ENCODE data around the gene RENBP.

Gene RENBP

DNA sequence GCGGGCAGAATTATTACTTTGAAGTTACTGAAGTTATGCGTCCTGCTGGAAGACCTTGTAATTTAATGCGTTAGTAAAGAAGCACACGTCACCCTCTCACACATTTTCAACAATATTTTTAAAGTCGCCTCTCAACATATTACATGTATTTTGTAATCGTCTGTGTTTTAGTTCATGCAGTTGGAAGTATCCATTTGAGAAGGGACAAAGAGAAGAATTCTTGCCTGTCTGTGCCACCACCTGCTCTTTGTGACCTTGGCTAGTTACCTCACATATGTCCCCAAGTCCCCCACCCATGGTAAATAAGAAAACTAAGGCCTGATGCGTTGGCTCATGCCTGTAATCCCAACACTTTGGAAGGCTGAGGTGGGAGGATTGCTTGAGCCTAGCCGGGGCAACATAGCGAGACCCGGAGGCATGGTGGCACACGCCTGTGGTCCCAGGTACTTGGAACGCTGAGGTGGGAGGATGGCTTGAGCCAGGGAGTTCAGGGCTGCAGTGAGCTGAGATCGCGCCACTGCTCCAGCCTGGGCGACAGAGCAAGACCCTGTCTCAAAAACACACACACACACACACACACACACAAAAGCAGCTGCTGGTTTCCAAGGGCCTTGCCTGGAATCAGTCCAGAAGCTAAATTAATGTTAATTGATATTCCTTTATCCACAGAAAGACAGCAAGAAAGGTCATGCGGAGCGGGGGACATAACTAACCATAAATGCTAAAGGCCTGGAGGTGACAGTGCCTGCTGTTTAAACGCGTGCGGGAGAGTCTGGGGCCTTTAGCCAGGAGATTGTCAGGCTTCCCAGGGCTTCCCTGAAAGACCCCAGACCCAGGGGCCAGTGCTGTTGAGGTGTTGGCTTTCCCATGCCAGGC lies 28.9 kb upstream of the RENBP start:
- TF ChIP-seq, protein P1, sequence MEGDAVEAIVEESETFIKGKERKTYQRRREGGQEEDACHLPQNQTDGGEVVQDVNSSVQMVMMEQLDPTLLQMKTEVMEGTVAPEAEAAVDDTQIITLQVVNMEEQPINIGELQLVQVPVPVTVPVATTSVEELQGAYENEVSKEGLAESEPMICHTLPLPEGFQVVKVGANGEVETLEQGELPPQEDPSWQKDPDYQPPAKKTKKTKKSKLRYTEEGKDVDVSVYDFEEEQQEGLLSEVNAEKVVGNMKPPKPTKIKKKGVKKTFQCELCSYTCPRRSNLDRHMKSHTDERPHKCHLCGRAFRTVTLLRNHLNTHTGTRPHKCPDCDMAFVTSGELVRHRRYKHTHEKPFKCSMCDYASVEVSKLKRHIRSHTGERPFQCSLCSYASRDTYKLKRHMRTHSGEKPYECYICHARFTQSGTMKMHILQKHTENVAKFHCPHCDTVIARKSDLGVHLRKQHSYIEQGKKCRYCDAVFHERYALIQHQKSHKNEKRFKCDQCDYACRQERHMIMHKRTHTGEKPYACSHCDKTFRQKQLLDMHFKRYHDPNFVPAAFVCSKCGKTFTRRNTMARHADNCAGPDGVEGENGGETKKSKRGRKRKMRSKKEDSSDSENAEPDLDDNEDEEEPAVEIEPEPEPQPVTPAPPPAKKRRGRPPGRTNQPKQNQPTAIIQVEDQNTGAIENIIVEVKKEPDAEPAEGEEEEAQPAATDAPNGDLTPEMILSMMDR (conservative IDR thresholded peaks at IDR 0.05): no peak
- peak overlapping the region; percentile 98 for H3K27ac ChIP-seq

DNA sequence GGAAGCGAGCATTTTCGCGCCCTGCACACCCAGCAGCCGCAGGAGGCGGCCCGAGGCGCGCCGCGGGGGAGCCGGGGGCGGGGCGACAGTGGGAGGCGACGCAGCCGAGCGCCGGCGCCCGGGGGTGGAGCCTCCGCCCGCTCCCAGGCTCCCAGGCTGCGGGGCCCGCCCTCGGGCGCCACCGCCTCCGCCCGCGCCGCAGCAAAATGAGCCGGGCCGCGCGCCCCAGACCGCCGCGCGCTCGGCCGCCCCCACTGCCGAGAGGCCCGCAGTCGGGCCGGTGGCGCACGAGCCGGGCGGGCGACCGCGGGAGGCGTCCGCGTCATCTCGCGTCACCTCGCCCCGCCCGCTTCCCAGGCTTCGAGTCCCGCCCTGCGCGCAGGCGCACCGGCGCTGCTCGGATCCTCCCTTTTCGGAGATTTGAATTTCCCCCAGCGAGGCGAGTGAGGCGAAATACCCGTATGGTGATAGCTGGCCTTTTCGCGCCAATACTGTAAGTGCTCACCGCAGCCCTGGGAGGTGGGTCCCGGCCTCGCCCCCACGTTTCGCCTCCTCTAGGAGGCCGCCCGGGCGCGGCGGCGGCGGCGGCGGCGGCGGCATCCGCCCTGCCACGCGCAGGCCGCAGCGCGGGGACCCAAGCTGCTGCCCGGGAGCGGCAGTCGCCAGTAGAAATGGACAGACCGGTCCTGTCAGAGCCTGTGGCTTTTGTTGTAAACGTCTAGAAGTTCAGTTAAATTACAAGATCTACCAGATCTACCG lies 28.1 kb upstream of the RENBP start, which contains the start of gene TMEM187:
TSS of gene TMEM187 (plus strand) at position 387 of the 759 bp plus-strand sequence. CDS start 9,309 bp downstream, outside the sequence.
- H3K27ac ChIP-seq: peak within 1 kb of the TSS; percentile 98
- TF ChIP-seq, protein P1 (conservative IDR thresholded peaks at IDR 0.05): no peak

DNA sequence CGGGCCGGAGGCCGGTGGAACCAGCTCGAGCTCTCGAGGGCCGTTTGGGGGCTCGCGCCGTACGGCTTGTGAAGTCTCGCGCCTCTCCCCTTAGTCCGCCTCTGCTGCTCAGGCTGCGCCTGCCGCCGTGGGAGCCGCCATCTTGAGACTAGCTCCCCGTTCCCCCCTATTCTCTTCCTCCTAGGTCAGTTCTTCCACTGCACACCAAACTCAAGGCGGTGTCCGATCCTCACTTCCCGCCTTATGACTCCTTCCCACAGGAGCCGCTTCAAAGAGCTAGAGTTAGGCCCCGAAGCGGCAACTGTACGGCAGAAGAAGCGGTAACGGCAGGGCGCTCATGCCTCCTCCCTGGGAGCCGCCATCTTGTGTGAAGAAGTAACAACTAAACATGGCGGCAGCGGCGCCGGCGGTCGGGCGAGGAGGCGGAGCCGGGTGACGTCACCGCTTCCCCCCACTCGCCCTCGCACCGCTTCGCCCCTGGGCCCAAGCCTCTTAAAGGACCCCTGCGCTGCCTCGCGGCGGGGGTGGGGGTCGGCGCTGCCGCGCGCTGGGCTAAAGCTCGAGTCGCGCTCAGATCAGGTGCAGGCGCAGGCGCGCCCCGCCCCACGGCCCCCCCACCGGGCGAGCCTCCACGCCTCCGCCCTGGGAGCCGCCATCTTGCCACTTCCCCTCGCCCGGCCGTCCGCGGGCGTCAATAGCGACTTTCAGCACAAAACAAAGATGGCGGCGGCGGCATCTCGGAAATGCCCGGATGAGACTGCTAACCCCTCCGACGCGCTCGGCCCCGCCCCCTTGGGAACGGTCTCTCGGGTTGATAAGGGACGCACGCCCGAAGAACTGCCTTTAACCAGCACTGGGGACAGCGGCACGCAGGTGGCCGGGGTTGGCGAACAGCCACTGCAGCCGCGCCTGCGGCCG lies 27.3 kb upstream of the RENBP start, which contains the start of gene HCFC1:
TSS of gene HCFC1 (minus strand) at position 369 of the 918 bp plus-strand sequence. CDS start 978 bp downstream, outside the sequence.
- H3K27ac ChIP-seq: peak within 1 kb of the TSS; percentile 98
- TF ChIP-seq, protein P1 (conservative IDR thresholded peaks at IDR 0.05): no peak

DNA sequence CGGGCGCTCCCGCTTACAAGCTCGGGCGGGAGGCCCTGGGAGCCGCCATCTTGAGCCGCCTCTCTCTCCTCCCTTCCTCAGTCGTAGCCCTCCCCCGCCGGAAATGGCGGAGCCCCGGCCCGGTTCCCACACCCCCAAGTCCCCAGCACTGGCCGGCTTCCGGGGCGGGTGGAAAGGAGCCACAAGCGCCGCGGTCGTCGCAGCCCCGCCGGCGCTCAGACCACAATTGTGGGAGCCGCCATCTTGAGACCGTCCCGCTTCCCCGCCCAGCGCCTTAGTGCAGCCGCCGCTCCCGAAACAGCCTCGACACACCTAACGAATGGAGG lies 26.6 kb upstream of the RENBP start:
- peak overlapping the region; percentile 98 for H3K27ac ChIP-seq
- TF ChIP-seq, protein P1 (conservative IDR thresholded peaks at IDR 0.05): no peak

DNA sequence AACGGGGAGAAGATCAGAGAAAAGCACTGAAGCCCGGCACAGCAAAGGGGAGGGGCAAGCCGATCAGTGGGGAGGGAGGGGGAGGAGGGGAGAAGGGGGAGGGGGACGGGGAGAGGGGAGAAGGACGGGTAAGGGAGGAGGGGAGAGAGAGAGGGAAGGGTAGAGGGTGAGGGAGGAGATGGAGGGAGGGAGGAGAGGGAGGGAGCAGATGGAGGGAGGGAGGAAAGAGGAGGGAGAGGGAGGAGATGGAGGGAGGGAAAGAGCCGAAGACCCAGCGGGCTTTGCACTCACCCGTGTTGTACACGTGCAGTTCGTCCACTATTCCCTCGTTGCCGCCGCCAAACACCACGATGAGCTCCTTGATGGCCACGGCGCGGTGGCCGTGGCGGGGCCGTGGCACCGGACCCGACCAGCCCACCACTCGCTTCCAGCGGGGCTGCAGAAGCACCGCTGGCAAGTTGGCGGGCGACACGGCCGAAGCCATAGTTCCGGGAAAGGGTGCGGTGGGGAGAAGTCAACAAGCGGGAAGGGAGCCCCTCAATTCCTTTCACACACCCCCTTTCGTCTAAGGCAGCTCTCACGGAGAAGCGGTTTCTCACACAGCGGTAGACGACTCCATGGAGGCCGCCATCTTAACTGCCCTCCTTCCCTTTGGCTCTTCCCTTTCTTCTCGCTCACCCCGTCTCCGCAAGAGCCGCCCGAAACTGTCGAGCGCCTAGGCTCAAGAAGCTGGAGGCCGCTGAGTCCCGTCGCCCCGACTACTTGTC lies 26.1 kb upstream of the RENBP start:
- TF ChIP-seq, protein P1 (conservative IDR thresholded peaks at IDR 0.05): no peak
- peak overlapping the region; percentile 98 for H3K27ac ChIP-seq

DNA sequence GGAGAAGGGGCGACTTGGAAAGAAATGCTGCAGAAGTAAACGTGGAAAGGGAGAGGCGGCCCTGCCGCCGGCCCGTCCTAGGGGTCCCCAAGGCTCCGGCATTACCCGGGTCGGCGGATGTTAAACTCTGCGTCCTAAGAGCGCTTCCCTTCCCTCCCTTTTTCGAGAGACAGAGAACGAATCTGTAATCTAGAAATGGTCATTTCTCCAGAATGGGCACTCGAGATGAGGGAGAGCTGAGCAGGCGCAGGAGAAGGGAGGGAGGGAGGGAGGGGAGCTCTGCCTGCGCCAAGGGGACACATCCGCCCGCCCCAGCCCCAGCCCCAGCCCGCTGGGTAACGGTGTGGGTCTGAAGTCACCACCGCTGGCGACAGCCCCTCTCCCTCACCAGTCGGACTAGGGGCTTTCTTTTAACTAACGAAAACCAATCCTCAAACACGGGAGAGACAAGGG lies 25.5 kb upstream of the RENBP start:
- TF ChIP-seq, protein P1 (conservative IDR thresholded peaks at IDR 0.05): no peak
- H3K27ac ChIP-seq: peak overlapping the region; percentile 98

All from VCaP (cell line).